HG03108 (cell line): ENCODE measurements around the gene LENEP.

ENCODE experiments used
- ATAC-seq: cut with Tn5 transposase; IDR thresholded peaks from one replicate; pipeline ENCODE4 v1.9.1; 2021; ENCODE audit warnings: moderate library complexity; ENCODE audit not compliant: unreplicated experiment

Gene LENEP

GRCh38 chr1:154998818-154999570, 5.6 kb downstream of the LENEP start:
- no peak for ATAC-seq

GRCh38 chr1:154999571-155000410, 6.4 kb downstream of the LENEP start:
- ATAC-seq, result no peak

DNA sequence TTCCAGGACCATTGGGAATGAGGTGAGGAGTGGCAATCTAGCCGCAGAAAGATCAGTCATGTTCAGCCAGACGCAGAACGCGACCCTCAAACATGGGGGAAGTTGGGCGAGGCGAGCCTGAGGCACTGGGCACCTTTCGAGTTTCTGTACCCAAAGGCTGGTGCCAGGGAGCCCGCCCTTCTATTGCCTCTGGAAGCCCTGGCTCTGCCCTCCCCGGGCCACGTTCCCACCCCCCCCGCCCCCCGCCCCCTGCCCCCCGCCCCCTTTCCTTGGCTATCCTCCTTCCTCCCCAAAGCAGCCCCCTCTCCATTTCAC, 7.0 kb downstream of the LENEP start:
- no peak for ATAC-seq

DNA sequence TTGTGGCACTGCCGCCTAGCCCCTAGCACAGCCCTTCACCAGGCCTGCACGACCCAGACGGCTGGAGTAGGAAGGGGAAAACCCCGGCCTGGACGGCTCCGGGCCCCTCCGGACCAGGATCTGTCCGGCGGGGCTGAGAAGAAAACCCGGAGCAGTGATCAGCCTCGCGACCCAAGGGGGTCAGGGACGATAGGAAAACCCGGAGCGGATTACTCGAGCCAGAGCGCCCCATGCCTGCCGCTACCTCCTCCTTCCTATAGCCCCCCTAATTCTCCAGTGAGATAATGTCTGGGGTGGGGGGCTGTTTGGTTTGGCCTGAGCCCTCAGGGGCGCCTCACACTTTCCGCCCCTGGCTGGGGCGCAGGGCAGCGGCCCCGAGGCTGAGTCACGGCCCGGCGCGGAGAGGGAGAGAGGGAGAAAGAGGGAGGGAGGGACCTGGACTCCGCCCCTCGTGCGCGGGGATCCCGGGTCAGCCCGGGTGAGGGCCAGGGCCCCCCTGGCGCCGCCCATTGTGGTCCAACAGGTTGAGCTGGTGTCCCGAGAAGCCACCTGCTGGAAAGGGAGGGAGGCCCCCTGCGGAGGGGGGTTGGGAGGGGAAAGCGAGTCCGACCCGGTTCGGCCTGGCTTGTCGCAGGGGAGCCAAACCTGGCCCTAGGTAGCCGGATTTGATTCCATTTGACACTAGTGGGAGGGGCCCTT, 7.5 kb downstream of the LENEP start:
- peak; percentile 41 for ATAC-seq

DNA sequence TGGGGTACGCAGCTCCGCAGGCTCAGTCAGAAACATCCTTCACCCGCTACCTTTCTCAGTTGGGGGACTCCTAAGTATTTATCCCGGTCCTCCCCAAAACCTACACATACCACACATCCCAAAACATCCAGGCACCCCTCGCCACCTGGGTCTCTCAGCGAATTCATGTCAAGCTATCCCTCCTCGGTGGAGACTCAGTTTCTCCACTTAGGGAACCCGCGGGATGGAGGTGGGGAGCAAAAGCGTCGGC, 8.0 kb downstream of the LENEP start:
- no peak for ATAC-seq

GRCh38 chr1:155001675-155002463, 8.5 kb downstream of the LENEP start:
- ATAC-seq, result peak; percentile 47

GRCh38 chr1:155002464-155003226, 9.3 kb downstream of the LENEP start, which contains the start of gene ZBTB7B:
ZBTB7B (plus strand) TSS chr1:155002802; CDS start chr1:155014661, 11,859 bp downstream.
- no peak for ATAC-seq

- ATAC-seq, result no peak
Measured at GRCh38 chr1:155003227-155003765, 9.9 kb downstream of the LENEP start.

DNA sequence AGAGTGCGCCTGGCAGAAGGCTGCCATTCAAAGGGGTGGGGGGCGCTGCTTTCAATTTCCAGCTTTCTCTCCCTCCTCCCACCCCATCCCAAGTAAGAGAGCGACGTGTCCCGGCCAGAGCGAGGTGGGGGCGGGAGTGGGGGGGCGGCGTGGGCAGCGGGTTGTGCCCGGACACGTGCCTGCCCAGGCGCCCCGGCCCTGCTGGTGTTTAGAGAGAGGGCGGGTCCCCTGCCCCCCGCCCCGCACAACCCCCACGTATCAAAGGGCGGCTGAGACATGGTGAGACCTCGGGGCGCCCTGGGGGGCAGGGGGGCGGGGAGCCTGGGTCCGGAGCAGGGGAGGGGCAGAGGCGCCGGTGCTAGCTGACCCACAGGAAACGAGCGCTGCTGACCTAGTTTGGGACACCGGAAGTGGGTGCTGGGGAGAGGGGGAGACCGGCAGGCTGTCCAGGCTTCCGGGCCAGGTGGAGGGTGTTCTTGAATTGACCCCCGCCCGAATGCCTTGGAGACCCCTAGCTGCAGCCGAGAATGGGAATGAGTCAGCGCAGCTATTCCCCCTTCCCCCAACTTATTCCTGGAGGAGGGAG, 10.5 kb downstream of the LENEP start:
- ATAC-seq, result no peak

GRCh38 chr1:155004352-155005075, 11.1 kb downstream of the LENEP start:
- ATAC-seq, result no peak

DNA sequence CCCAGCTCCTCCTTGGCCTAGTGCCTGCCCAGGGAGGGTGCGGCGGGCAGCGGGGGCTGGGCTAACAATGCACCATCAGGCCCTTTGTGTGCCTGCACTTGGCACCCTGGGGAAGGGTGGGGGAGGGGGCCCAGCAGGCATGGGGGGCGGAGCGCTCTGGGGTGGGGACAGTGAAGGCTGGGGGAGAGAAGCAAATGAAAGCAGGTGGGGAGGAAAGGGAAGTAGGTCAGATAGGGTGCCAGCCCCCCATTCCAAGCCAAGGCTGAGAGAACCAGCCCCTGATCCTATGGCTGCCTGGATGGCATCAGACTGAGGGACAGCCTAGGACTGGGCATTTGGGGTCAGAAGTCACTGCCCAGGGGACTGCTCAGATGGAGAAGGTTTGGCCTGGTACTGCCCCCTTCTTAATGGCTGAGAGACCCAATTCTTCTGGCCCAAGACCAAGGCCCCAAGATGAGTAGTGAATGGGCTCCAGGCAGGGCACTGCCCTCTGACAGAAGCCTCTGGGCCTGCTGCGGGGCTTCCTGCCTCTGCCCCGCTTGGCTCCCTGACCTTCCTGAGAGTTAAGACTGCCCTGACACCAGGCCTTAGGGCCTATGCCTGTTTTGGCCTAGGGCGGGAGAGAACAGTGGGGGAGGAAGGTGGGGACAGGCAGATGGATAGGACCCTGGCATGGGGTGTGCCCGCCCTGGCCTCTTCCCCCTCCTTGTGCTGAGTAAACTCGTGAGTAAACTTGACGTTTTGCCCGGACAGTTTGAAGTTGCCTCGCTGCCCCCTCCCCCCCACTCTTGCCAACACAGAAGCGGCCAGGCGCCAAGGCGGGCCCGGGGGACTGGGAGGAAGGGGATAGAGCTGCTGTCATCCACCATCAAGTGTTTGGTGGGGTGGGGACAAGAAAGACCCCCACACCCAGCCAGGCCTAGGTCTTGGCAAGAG, 12.0 kb downstream of the LENEP start:
- ATAC-seq, result no peak

- no peak for ATAC-seq
Measured at GRCh38 chr1:155006601-155007101, 13.3 kb downstream of the LENEP start.

DNA sequence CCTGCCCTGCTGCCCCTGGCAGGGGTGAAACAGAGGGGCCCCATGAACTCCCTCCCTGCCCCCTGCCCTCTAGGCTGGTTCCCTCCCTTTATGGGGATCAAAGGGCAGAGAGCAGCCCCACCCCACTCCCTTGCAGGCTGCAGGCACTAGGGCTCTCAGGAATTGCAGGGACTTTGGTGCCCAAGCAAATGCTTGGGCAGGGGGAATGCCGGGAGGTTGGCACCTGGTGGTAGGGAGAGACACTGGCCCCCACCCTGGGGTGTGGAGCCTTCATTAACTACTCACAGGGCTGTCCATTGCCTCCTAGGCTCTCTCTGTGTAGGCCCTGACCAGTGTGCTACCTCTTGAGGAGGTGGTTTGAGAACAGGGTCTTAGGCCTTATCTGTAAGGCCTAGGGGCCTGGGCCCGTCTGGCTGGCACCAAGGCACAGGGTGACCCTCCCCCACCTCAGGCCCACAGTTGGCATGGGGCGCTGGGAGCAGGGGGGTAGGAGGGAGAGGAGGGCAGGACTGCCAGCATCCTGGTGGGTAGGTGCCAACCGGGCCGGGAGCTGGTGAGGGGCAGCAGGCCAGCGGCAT, 14.0 kb downstream of the LENEP start:
- no peak for ATAC-seq

DNA sequence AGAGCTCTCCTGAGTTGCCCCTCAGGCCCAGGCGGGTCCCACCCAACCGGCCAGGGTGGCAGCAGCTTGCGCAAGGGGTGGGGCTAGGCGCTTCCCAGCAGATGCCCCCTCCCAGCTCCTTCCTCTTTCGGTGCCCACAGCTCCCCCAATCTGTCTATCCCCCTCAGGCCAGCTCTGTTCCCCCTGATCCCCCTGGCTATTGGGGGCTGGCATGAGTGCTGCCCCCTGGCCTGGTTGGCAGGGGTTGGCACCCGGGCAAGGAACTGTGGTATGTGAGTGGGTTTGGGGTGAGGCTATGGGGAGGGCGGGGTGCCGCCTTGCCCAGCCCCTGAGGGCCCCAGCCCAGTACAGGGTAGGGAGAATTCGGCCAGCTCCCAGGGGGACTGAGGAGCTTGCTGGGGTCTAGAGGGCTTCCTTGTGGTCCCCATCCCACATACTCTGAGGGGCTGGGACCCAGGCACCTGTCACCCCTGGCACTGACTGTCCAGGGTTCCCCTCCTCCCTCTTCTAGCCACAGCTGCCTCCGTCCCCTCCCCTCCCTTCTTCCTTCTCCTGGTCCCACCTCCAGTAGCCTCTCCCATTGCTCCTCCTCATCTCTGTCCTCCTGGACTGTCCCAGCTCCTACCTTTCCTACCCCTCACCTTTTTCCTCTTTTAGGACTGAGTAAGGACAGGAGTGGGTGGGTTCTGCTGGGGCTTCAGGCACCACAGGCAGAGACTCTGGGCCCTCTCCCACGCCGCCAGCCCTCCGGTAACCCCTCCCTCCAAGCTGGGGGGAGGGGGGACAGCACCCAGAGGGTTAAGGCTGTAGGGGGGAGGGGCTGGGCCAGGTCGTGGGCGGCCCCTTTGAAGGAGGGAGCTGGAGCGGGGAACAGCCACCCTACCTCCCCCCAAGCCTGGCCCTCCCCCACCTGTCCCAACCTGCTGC, 14.9 kb downstream of the LENEP start:
- no peak for ATAC-seq

DNA sequence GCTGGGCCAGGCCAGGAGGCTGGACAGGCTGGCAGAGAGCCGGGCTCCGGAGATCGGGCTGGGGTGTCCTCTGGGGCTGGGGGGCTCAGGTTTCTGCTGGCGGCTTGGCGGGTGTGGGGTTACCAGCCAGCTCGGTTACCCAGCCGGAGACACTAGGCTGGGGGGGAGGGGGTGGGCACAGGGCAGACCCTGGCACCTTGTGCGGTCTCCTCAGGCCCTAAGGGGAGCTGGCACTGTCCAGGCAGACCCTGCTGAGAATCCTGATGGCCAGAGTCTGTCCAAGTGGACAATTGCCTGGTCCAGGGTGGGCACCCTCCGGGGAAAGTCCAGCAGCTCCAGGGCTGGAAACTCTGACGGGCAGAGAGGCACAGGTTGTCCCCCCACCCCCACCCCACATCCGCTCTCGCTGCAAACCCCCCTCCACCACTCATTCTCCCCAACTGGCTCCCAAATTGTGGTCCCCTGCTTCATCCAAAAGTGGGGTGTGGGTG, 15.9 kb downstream of the LENEP start:
- no peak for ATAC-seq

GRCh38 chr1:155009742-155010141, 16.4 kb downstream of the LENEP start:
- ATAC-seq, result no peak
